ENCODE results near the gene C10orf90. TPM values are rescaled to one million over a fixed set of nuclear protein-coding genes. Genes with fewer than 3 reads are reported as not detected.

C10orf90 gene
- total RNA-seq, 4 donors from 2014 or later = 0.26 TPM; not detected in 3

DNA sequence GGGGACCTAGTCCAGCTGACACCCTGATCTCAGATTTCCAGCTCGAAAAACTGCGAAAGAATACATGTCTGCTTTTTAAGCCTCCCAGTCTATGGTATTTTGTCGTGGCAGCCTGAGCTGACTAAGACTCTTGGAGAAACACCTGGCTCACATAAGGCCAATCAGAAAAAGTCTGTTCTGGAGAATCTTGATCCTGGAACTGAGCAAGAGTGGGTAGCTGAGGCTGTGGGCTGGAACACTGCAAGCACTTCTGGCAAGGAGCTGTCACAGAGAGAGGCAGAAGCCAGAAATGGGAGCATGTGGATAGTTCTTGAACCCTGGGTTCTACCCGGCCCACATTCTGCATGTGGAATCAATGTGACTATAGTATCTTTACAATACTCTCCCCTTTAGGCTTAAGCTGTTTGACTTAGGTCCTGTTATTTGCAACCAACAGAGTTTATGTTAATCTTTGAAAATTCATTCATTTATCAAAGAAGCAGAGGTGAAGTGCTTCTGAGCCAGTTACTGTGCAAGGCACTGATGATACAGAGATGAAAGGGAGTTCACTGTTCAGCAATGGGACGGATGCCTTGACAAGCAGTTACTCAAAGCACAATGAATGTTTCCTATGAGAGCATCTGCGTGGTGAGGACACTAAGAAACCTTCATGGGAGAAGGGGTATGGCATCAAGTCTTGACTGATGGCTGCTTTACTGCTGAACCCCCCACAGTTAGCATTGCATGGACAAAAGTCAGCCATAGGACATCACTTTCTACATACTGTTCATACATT is 4.4 kb upstream of the C10orf90 start:
- no peaks in the 10 kb centered on the region for H3K36me3 ChIP-seq
- no peaks in the 10 kb centered on the region for H3K9me3 ChIP-seq
- no peak for TF ChIP-seq POLR2A (IDR thresholded peaks at IDR 0.05)
- TF ChIP-seq, protein P1, sequence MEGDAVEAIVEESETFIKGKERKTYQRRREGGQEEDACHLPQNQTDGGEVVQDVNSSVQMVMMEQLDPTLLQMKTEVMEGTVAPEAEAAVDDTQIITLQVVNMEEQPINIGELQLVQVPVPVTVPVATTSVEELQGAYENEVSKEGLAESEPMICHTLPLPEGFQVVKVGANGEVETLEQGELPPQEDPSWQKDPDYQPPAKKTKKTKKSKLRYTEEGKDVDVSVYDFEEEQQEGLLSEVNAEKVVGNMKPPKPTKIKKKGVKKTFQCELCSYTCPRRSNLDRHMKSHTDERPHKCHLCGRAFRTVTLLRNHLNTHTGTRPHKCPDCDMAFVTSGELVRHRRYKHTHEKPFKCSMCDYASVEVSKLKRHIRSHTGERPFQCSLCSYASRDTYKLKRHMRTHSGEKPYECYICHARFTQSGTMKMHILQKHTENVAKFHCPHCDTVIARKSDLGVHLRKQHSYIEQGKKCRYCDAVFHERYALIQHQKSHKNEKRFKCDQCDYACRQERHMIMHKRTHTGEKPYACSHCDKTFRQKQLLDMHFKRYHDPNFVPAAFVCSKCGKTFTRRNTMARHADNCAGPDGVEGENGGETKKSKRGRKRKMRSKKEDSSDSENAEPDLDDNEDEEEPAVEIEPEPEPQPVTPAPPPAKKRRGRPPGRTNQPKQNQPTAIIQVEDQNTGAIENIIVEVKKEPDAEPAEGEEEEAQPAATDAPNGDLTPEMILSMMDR (IDR thresholded peaks at IDR 0.05) = no peak
- WGBS, 2 donors = 79 to 86% methylated on average over 5 of the region's 6 CpGs
- H3K27me3 ChIP-seq = no peaks in the 10 kb centered on the region
- intact Hi-C loops (cut with DNase I) = no loop called here
- no peak for DNase-seq
- peaks cover 0 to 12% (median 0%) of the 10 kb centered on the region in 3 donors for H3K4me1 ChIP-seq
- no peak overlapping the region for H3K27ac ChIP-seq
- no peak overlapping the region for H3K4me3 ChIP-seq

DNA sequence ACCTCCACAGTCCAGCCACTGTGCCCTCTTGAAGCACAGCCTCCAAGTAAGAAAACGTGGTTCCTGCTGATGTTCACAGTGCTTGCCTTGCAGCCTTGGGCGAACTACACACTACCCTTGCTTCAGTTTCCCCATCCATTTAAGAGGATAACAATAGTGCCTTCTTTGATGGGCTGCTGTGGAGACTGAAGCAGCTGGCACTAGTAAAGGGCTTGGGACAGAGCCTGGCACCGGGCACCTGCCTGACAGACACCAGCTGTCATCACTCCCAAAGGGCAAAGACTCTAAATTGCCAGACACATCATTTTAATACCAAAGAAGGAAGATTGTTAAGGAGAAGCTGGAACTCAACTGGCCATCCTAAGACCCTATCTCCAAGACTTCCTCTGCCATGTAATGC is 3.1 kb upstream of the C10orf90 start:
- Histone ChIP-seq H3K36me3 (no peaks in the 10 kb centered on the region), H3K9me3 (no peaks in the 10 kb centered on the region), H3K27ac (no peak overlapping the region), H3K4me3 (no peak overlapping the region), H3K4me1 (peaks cover 0 to 24% (median 0%) of the 10 kb centered on the region in 3 donors), H3K27me3 (no peaks in the 10 kb centered on the region)
- no peak for DNase-seq
- WGBS, 2 donors = 90% methylated on average over 1 of the region's 3 CpGs; no CpG with 5 or more reads in 1 of the 2 donors
- TF ChIP-seq, protein P1 (IDR thresholded peaks at IDR 0.05) = no peak
- TF ChIP-seq POLR2A (IDR thresholded peaks at IDR 0.05) = no peak
- intact Hi-C loops (cut with DNase I) = no loop called here

DNA sequence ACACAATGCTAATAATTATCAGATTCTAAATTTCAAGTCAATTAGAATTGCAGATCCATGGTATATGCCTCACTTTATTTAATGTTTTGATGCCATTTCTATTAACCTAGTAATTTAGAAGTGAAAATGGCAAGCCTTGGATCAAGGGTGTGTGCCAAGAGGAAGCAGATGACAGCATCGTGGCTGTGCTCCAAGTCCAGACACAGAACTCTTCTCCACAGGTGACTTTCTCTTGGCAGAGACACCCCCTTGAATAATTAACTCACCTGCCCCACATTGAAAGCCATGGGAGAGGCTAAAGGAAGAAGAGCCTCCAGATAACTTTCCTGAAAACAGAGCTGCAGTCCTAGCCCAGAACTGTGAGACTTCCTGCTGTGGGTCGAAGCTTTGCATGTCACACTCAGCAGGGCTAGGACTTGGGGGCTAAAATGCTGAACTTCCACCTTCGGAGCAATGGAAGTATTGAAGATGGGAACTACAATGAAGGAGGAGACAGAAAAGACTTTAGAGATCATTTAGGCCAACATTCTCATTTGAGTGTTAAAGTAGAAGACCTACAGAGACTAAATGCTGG is 996 bp upstream of the C10orf90 start:
- H3K9me3 ChIP-seq = no peaks in the 10 kb centered on the region
- no peaks in the 10 kb centered on the region for H3K27me3 ChIP-seq
- intact Hi-C loops (cut with DNase I) = no loop called here
- no peak overlapping the region for H3K27ac ChIP-seq
- WGBS, 2 donors = 42 to 59% methylated on average over 2 to 3 of the region's 3 CpGs
- H3K4me3 ChIP-seq = no peak overlapping the region
- no peaks in the 10 kb centered on the region for H3K36me3 ChIP-seq
- no peak for DNase-seq
- H3K4me1 ChIP-seq = peaks cover 0 to 24% (median 0%) of the 10 kb centered on the region in 3 donors
- no peak for TF ChIP-seq POLR2A (IDR thresholded peaks at IDR 0.05)
- TF ChIP-seq, protein P1 (IDR thresholded peaks at IDR 0.05) = no peak

DNA sequence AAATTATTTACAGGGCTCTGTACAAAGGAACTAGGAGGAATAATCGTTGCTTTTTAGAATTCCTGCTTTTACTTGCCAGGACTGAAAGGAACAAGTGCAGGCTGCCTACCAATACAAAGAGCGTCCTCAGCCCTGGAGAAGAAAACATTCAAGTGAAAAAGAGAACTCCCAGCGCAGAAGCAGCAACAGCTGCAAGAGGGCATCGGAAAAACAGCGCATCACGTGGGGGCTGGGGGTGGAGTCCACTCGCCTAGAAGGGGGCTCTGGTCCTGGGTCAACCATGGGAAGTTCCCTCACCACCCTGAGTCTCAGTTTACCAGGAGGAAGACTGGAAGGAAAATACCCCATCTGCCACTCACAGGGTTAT is 385 bp upstream of the C10orf90 start:
- H3K4me3 ChIP-seq = no peak overlapping the region
- H3K27ac ChIP-seq = no peak overlapping the region
- 46 to 49% methylated on average over 6 to 7 of the region's 7 CpGs for WGBS, 2 donors
- intact Hi-C loops (cut with DNase I) = no loop called here
- H3K9me3 ChIP-seq = no peaks in the 10 kb centered on the region
- no peak for DNase-seq
- H3K36me3 ChIP-seq = no peaks in the 10 kb centered on the region
- TF ChIP-seq, protein P1 (IDR thresholded peaks at IDR 0.05) = no peak
- TF ChIP-seq POLR2A (IDR thresholded peaks at IDR 0.05) = no peak
- H3K27me3 ChIP-seq = no peaks in the 10 kb centered on the region
- peaks cover 0 to 24% (median 0%) of the 10 kb centered on the region in 3 donors for H3K4me1 ChIP-seq

DNA sequence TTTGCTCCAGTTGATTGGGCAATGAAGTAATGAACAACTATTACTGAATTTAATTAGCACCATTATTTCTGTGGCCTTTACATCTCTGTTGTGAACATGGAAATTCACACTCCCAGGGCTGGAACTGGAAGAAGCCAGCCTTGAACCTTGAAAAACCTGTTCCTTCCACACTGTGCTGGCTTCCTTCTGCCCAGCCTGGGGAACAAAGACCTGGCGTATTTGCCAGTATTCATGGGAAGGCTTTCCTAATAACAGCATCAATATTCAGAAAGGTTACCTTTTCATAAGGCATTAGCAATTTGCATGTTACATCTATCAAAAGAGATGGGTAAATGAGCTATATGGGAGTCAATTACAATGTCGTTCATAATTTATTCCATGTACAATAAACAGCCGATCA is 1.3 kb downstream of the C10orf90 start:
- WGBS, 2 donors = 45 to 58% methylated on average over 3 of the region's 3 CpGs
- no peaks in the 10 kb centered on the region for H3K9me3 ChIP-seq
- TF ChIP-seq, protein P1 (IDR thresholded peaks at IDR 0.05) = no peak
- TF ChIP-seq POLR2A (IDR thresholded peaks at IDR 0.05) = no peak

More for the DNA sequence above, 1.3 kb downstream of the C10orf90 start:
- H3K27me3 ChIP-seq = no peaks in the 10 kb centered on the region
- no peak for DNase-seq
- intact Hi-C loops (cut with DNase I) = no loop called here
- H3K4me1 ChIP-seq = peaks cover 0 to 27% (median 1%) of the 10 kb centered on the region in 3 donors
- no peaks in the 10 kb centered on the region for H3K36me3 ChIP-seq
- H3K4me3 ChIP-seq = no peak overlapping the region
- no peak overlapping the region for H3K27ac ChIP-seq

All from esophagus squamous epithelium (tissue), 5 donors.